GM06990 (cell line): ENCODE data around the gene UBE2N.

Experiments
- DNase-seq: peaks from one replicate; pipeline ENCODE4 v3.0.0-alpha.2; 2011; ENCODE audit not compliant: insufficient read length; ENCODE audit errors: extremely low read depth
- H3K27me3 ChIP-seq: replicated peaks from 2 replicates; pipeline ENCODE4 v1.6.0; 2011; ENCODE audit warnings: low read length; ENCODE audit not compliant: control insufficient read depth, insufficient read depth
- H3K36me3 ChIP-seq: 2 replicates; pipeline ENCODE4 v1.5.1; 2011; ENCODE audit warnings: low read length; ENCODE audit not compliant: control insufficient read depth, insufficient read depth
- H3K4me3 ChIP-seq: replicated peaks from 2 replicates; pipeline ENCODE4 v1.5.1; 2011; ENCODE audit warnings: low read depth, mild to moderate bottlenecking, control low read depth, low read length
- TF ChIP-seq, protein P1 (sequence below): IDR thresholded peaks from 2 replicates; pipeline ENCODE4 v1.5.1; 2011; ENCODE audit warnings: low read length, control low read depth, mild to moderate bottlenecking, inconsistent platforms; ENCODE audit not compliant: insufficient read depth, poor library complexity, severe bottlenecking

UBE2N gene

GRCh38 chr12:93461503-93461902 is 19.8 kb upstream of the UBE2N start:
- TF ChIP-seq, protein P1, sequence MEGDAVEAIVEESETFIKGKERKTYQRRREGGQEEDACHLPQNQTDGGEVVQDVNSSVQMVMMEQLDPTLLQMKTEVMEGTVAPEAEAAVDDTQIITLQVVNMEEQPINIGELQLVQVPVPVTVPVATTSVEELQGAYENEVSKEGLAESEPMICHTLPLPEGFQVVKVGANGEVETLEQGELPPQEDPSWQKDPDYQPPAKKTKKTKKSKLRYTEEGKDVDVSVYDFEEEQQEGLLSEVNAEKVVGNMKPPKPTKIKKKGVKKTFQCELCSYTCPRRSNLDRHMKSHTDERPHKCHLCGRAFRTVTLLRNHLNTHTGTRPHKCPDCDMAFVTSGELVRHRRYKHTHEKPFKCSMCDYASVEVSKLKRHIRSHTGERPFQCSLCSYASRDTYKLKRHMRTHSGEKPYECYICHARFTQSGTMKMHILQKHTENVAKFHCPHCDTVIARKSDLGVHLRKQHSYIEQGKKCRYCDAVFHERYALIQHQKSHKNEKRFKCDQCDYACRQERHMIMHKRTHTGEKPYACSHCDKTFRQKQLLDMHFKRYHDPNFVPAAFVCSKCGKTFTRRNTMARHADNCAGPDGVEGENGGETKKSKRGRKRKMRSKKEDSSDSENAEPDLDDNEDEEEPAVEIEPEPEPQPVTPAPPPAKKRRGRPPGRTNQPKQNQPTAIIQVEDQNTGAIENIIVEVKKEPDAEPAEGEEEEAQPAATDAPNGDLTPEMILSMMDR, result no peak
- DNase-seq, result no peak
- Histone ChIP-seq H3K36me3 (no peaks in the 10 kb centered on the region), H3K4me3 (no peak overlapping the region), H3K27me3 (no peaks in the 10 kb centered on the region)

- H3K36me3 ChIP-seq, result no peaks in the 10 kb centered on the region
- no peak overlapping the region for H3K4me3 ChIP-seq
- TF ChIP-seq, protein P1, result no peak
- H3K27me3 ChIP-seq, result no peaks in the 10 kb centered on the region
- no peak for DNase-seq
These were observed 19.2 kb upstream of the UBE2N start for GRCh38 chr12:93460902-93461301.

GRCh38 chr12:93460003-93460402 is 18.3 kb upstream of the UBE2N start:
- DNase-seq, result no peak
- H3K36me3 ChIP-seq, result no peaks in the 10 kb centered on the region
- H3K4me3 ChIP-seq, result no peak overlapping the region
- TF ChIP-seq, protein P1, result no peak
- H3K27me3 ChIP-seq, result no peaks in the 10 kb centered on the region

DNA sequence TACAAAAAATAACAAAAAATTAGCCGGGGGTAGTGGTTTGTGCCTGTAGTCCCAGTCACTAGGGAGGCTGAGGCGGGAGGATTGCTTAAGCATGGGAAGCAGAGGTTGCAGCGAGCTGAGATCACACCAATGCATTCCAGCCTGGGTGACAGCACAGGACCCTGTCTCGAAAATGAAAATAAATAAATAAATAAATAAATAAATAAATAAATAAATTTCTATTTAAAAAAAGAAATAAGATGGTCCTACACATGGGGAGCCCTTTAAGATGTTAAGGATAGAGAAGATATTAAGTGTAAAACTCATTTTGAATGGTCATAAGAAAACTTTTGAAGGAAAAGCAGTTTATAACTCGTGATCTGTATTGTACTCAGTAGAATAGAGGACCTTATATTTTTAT is 17.4 kb upstream of the UBE2N start:
- TF ChIP-seq, protein P1, result no peak
- DNase-seq, result no peak
- Histone ChIP-seq H3K27me3 (no peaks in the 10 kb centered on the region), H3K36me3 (no peaks in the 10 kb centered on the region), H3K4me3 (no peak overlapping the region)

- Histone ChIP-seq H3K4me3 (no peak overlapping the region), H3K27me3 (no peaks in the 10 kb centered on the region), H3K36me3 (no peaks in the 10 kb centered on the region)
- no peak for DNase-seq
- TF ChIP-seq, protein P1, result no peak
These were observed 14.3 kb upstream of the UBE2N start for GRCh38 chr12:93456077-93456476.

- H3K27me3 ChIP-seq, result no peaks in the 10 kb centered on the region
- no peak for DNase-seq
- TF ChIP-seq, protein P1, result no peak
- H3K4me3 ChIP-seq, result no peak overlapping the region
- no peaks in the 10 kb centered on the region for H3K36me3 ChIP-seq
These were observed 11.9 kb upstream of the UBE2N start for GRCh38 chr12:93453633-93454032.
